Stimulated activated CD4-positive, alpha-beta T cell treated with anti-CD3 and anti-CD28 coated beads, TNF-alpha, amount 100 ng/mL, for 1 hour (primary cell): ENCODE measurements around the gene DRC1.
A peak's percentile ranks its signal among the peaks of the same experiment; 100 is the strongest.
"Not testable (repeated sequence)": the region's sequence is repeated elsewhere in the genome, so short reads cannot be mapped to it uniquely, and the experiment has no call there.

ENCODE experiments used
- DNase-seq, 3 donors: peaks; one replicate each; pipeline ENCODE4 v3.0.0-alpha.2; 2020; ENCODE audit warnings: low read depth in 3 of 3, low spot score in 1 of 3

DRC1 gene

DNA sequence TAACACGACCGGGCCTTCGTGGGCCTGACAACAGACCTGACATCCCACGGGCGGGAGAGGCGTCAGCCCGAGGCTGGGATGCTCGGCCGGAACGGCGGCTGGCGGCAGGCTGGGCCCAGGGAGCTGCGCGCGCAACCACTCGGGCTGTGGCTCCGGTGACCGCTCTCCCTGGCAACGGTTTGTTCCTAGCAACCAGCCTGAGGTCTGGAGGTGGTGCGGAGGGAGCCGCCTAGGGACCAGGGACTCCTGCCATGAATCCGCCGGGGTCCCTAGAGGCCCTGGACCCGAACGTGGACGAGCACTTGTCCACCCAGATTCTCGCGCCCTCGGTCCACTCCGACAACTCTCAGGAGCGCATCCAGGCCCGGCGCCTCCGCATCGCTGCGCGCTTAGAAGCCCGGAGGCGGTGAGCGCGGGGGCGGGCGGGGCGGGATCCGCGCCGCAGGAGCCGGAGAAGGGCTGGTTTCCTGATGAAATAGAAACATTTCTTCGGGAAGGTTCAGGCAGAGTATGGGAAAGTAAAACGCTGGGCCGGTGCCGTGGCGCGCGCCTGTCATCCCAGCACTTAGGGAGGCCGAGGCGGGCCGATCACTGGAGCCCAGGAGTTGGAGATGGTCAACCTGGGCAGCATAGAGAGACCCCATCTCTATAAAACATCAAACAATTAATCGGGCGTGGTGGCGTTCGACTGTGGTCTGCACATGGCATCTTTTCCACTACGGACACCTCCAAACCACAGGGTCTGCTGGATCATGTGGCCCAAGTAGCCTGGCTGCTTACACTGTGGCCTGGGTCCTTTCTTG lies at the start of gene DRC1:
DRC1 (plus strand) TSS at position 182 of the 803 bp plus-strand sequence; CDS start at position 252, 70 bp downstream.
- peak in 1 of 3 donors; percentile 3 for DNase-seq

DNA sequence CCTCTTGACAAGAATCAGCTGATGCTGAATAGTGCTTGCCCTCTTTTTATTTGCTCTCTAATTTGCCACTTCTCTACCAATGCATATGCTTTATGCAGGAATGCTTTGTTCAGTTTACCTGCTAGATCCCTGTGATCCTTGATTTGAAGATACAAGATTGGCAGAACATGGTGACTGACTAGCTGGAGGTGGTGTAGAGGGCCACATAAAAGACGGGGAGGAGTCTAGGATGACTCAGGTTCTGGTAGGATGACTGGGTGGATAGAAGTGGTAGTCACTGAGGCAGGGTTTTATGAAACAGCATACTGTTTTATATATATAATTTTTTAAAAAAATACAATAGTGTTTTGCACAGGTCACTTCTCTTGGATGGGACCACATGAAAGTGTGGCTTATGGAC lies 48.8 kb upstream of the DRC1 start:
- DNase-seq, result no peak

DNA sequence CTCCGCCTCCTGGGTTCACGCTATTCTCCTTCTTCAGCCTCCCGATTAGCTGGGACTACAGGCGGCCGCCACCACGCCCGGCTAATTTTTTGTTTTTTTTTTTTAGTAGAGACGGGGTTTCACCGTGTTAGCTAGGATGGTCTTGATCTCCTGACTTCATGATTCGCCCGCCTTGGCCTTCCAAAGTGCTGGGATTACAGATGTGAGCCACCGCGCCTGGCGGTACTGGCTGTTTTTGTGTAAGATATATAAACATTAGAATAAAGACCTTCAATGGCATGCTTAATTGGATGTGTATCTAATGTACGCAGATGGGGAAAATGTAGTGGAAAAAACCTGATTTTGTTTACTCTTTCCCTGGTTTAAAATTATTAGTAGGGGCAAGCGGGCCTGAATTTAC lies 47.3 kb upstream of the DRC1 start:
- not testable (repeated sequence) for DNase-seq

- no peak for DNase-seq
Observed at GRCh38 chr2:26355038-26355995, 46.4 kb upstream of the DRC1 start.

DNA sequence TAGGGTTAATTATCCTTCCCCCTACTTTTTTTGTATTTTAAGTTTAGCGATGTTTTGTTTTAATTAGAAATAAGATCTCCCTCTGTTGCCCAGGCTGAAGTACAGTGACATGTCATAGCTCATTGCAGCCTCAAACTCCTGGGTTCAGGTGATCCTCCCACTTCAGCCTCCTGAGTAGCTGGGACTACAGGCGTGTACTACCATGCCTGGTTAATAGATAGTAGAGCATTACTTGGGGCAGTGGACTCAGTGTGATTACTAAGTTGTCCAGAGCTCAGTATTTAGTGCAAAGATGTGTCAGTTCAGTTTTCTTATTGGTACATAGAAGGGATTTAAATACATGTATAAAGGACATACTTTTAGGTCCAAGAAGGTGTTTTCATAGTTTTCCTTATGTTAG lies 45.6 kb upstream of the DRC1 start:
- DNase-seq, result no peak

DNA sequence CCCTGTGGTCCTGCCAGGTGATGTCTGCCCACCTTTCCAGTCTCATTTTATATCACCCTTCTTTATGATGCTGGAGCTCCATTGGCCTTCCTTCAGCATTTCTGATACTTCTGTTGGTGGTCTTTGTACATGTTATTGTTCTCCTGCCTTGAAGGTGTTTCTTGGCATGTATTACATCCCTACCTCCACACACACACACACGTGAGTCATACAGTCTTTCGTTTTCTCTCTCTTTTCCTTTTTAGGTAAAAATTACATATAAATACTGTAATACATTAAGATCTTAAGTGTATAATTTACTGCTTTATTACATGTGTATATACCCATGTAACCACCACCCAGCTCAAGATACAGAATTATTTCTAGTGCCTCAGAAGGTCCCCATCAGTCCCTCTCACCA lies 44.9 kb upstream of the DRC1 start:
- DNase-seq, result no peak

GRCh38 chr2:26359886-26360473 lies 41.7 kb upstream of the DRC1 start:
- DNase-seq, result no peak

- DNase-seq, result no peak
Observed at GRCh38 chr2:26363323-26363722, 38.4 kb upstream of the DRC1 start.

DNA sequence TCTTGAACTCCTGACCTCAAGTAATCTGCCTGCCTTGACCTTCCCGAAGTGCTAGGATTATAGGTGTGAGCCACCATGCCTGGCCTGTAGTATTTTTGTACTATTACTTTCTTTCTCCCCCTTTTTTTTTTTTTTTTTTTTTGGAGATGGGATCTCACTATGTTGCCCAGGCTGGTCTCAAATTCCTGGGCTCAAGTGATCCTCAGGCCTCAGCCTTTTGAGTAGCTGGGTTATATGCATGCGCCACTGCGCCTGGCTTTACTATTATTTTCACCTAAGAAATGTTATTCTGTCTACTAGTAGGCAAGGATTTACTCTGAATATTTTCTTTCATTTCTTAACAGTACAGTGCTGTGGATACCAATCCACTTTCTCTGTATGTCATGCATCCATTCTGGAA lies 37.8 kb upstream of the DRC1 start:
- DNase-seq, result no peak

GRCh38 chr2:26364669-26365068 lies 37.1 kb upstream of the DRC1 start:
- no peak for DNase-seq

DNA sequence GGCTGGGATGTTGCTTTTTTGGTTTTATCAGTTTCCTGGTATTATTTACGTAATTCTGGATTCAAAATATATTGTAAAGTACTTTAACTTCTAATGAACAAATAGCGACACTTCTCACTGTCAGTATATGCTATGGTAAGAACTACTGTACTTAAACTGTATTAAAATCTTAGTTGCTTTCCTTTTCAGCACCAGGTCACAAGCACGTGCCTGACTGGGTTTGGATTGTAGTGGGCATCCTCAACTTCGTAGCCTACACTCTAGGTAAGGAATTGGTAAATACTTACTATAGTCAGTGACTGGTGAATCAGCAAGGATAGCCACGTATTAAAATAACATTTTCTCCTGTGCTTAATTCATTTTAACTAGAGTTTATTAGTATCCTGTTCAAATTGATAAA lies 34.8 kb upstream of the DRC1 start:
- DNase-seq, result no peak

DNA sequence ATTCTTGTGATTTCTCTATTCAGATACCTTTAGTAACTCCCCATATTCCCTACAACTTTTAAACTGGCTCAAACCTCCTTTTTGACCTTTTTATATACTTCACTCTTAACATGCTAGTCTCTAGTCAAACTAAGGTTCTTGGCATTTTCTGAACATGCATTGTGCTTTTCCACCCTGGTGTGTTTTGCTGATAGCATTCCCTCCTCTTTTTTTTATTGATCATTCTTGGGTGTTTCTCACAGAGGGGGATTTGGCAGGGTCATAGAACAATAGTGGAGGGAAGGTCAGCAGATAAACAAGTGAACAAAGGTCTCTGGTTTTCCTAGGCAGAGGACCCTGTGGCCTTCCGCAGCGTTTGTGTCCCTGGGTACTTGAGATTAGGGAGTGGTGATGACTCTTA lies 32.1 kb upstream of the DRC1 start:
- DNase-seq, result not testable (repeated sequence)

- DNase-seq, result not testable (repeated sequence)
Observed at GRCh38 chr2:26370909-26371308, 30.8 kb upstream of the DRC1 start.

GRCh38 chr2:26376799-26377198 lies 24.9 kb upstream of the DRC1 start:
- no peak for DNase-seq

- DNase-seq, result no peak
Observed at GRCh38 chr2:26380281-26380680, 21.4 kb upstream of the DRC1 start.

DNA sequence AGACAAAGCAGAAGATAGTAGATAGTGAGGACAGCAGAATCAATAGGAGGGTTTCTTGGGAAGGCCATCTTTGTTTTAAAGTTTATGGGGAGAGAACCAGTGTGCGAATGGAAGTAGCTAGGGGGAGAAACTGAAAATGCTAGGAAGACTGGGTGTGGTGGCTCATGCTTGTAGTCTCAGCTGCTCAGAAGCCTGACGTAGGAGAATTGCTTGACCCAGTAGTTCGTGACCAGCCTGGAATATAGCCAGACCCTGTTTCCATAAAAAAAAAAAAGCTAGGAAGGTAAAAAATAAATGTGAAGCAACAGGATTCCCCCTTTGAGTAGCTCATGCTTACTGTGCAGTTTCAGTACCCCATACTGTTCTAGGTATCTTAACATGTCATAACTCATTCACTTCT lies 19.2 kb upstream of the DRC1 start:
- no peak for DNase-seq

GRCh38 chr2:26384183-26384582 lies 17.5 kb upstream of the DRC1 start:
- DNase-seq, result no peak

DNA sequence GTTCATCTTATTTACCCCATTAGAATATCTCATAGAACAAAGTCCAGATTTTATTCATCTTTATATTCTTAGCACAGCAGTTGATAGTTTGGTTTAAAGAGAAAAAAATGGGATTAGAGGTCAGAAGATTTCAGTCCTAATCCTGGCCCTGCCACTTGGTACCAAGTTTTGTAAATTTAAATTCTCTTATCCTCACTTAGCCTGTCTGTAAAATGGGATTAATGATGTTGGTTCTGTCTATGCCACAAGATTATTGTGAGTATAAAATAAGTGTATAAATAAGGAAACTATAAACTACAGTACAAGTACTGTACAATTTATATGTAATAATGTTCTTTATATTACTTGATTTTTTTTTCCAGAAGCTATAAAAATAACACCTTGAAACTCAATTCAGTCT lies 17.1 kb upstream of the DRC1 start:
- no peak for DNase-seq

DNA sequence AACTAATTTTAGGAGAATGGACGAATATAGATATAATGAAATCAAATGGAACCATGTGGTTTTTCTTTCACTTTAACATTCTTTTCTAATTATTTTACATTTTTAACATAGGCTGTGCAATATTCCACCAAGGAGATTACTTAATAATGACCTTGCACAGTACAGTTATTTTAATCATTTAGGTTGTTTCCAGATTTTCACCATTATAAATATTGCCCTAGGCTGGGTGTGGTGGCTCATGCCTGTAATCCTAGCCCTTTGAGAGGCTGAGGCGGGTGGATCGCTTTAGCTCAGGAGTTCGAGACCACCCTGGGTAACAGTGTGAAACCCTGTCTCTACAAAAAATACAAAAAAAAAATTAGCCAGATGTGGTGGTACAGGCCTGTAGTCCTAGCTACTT lies 14.5 kb upstream of the DRC1 start:
- DNase-seq, result no peak

DNA sequence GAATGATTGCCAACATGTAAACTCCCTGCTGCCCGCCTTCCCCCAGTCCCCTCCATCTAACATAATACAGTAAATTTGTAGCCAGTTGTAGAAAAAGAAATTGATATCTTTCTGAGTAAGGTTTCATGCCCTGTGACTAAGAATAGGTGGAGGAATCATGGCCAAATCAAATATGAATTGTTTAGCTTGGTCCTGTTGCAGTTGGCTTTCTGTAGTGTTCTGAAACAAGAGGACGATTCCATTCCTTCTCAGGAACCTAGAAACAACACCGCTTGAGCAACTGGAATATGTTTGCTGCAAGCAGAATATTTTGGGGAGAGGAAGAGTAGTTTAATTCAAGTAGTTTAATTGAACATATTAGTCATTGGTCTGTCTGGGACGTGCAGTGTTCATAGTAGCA lies 7.0 kb upstream of the DRC1 start:
- DNase-seq, result no peak

DNA sequence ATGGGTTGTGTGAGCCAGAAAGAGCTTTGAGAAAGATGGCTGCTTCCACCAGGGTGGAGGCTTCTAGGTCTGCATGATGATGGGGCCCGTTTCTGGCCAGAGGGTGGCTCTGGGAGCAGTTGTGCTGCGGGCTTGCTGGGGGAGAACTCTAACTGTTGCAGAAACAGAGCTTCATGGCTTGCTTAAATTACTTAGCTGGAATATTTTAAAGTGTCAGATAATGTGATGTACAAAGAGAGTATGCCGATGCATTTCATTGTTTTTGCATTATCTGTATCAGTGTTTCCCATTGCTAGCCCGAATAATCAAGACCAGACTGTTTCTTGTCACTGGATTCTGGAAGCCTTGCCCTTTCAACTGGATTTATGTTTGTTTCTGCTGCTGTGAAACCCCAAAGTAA lies 6.3 kb upstream of the DRC1 start:
- DNase-seq, result no peak
